Bronchial epithelial cell (primary cell): ENCODE measurements around the gene FMO2. TPM values are rescaled to one million over a fixed set of nuclear protein-coding genes. Genes with fewer than 3 reads are reported as not detected.
A peak's percentile ranks its signal among the peaks of the same experiment; 100 is the strongest.

ENCODE experiments used
- DNase-seq: peaks from one replicate; pipeline ENCODE4 v3.0.0-alpha.2; 2010; ENCODE audit warnings: low read depth
- FAIRE-seq: peaks from 2 replicates; lab custom pipeline; 2011; peaks lifted over from hg19 to GRCh38; lab: Jason Lieb, UNC
- H3K27me3 ChIP-seq: 2 replicates; pipeline ENCODE4 v1.5.1; 2011; ENCODE audit warnings: low read length; ENCODE audit not compliant: control insufficient read depth, insufficient read depth
- H3K36me3 ChIP-seq: 2 replicates; pipeline ENCODE4 v1.5.1; 2011; ENCODE audit warnings: low read length; ENCODE audit not compliant: control insufficient read depth, insufficient read depth
- H3K4me3 ChIP-seq: 2 replicates; pipeline ENCODE4 v1.5.1; 2011; ENCODE audit warnings: mild to moderate bottlenecking, low read depth, low read length, control low read depth
- total RNA-seq: library from RNA; depleted of rRNA; stranded (reverse); fragments of >200 nt; gene quantifications from 2 replicates; pipeline ENCODE4 v1.2.1, GENCODE V29; 2014
- TF ChIP-seq, protein P1 (sequence below): IDR thresholded peaks from 2 replicates; pipeline ENCODE4 v1.5.1; 2011; ENCODE audit warnings: mild to moderate bottlenecking, moderate library complexity, low read length, control low read depth, inconsistent platforms; ENCODE audit not compliant: insufficient read depth, severe bottlenecking

The FMO2 gene, protein sequence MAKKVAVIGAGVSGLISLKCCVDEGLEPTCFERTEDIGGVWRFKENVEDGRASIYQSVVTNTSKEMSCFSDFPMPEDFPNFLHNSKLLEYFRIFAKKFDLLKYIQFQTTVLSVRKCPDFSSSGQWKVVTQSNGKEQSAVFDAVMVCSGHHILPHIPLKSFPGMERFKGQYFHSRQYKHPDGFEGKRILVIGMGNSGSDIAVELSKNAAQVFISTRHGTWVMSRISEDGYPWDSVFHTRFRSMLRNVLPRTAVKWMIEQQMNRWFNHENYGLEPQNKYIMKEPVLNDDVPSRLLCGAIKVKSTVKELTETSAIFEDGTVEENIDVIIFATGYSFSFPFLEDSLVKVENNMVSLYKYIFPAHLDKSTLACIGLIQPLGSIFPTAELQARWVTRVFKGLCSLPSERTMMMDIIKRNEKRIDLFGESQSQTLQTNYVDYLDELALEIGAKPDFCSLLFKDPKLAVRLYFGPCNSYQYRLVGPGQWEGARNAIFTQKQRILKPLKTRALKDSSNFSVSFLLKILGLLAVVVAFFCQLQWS
- not detected in 2 replicates for total RNA-seq

GRCh38 chr1:171185091-171185490, at the start of gene FMO2:
FMO2 (plus strand) TSS chr1:171185300; CDS start chr1:171185714, 414 bp downstream.
- TF ChIP-seq, protein P1, sequence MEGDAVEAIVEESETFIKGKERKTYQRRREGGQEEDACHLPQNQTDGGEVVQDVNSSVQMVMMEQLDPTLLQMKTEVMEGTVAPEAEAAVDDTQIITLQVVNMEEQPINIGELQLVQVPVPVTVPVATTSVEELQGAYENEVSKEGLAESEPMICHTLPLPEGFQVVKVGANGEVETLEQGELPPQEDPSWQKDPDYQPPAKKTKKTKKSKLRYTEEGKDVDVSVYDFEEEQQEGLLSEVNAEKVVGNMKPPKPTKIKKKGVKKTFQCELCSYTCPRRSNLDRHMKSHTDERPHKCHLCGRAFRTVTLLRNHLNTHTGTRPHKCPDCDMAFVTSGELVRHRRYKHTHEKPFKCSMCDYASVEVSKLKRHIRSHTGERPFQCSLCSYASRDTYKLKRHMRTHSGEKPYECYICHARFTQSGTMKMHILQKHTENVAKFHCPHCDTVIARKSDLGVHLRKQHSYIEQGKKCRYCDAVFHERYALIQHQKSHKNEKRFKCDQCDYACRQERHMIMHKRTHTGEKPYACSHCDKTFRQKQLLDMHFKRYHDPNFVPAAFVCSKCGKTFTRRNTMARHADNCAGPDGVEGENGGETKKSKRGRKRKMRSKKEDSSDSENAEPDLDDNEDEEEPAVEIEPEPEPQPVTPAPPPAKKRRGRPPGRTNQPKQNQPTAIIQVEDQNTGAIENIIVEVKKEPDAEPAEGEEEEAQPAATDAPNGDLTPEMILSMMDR = no peak
- DNase-seq (peak; percentile 21), FAIRE-seq (no peak)
- no peaks in the 10 kb centered on the region for H3K36me3 ChIP-seq
- H3K4me3 ChIP-seq = no peak within 1 kb of the TSS
- no peaks in the 10 kb centered on the region for H3K27me3 ChIP-seq

DNA sequence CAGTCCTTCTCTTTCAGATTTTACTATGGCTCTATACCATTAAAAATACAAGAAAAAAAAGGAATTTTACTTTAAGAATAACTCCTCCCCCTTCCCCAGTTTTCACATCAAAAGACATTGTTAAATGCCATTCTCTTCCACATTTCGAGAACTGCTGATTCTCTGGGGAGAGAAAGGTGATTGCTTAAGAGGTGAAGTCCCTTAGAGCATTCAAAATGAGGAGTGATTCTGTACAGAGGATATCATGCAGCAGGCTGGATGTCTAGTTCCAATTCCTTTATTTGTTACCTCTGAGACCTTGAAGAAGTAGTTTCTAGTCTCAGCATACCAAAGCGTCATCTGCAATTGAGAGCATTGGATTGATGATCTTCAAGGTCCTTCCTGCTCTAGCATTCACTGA, 47.5 kb upstream of the FMO2 start:
- DNase-seq (no peak), FAIRE-seq (no peak)
- no peaks in the 10 kb centered on the region for H3K36me3 ChIP-seq
- H3K4me3 ChIP-seq = no peak overlapping the region
- TF ChIP-seq, protein P1 = no peak
- H3K27me3 ChIP-seq = no peaks in the 10 kb centered on the region

GRCh38 chr1:171138980-171139379, 46.1 kb upstream of the FMO2 start:
- TF ChIP-seq, protein P1 = no peak
- H3K4me3 ChIP-seq = no peak overlapping the region
- FAIRE-seq (no peak), DNase-seq (no peak)
- no peaks in the 10 kb centered on the region for H3K36me3 ChIP-seq
- H3K27me3 ChIP-seq = no peaks in the 10 kb centered on the region

DNA sequence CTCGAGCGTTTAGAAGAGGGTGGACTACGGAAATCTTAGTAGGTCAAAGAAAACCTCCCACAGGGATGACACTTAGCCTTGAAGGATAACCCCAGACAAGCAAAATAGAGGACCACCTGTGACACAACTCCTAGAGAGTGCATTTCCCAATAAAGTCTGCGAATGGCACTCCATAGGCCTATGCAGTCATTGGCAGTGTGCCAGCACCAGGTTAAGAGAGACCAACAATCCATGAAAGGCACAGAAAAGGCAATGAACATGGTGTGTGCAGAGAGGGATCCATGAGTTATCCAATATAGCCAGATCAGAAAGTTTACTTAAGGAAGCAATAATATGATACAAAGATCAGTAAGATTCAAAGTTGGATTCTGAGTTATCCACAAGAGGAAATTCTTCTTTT, 45.2 kb upstream of the FMO2 start:
- TF ChIP-seq, protein P1 = no peak
- no peaks in the 10 kb centered on the region for H3K36me3 ChIP-seq
- no peak for FAIRE-seq
- no peaks in the 10 kb centered on the region for H3K27me3 ChIP-seq
- no peak for DNase-seq
- no peak overlapping the region for H3K4me3 ChIP-seq

DNA sequence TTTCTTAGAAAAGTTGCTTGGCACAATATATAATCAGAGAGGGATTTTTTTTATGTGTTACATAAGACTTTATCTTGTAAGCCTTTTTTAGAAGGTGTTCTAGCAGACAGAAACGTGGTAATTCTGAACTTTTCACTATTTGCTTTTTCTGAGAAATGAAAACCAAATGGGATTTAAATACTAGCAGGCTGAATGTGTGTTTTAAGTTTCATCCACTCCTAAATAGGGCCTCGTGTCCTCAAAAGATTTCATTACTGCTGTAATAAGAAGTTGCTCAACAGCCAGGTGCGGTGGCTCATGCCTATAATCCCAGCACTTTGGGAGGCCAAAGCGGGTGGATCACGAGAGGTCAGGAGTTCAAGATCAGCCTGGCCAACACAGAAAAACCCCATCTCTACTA, 44.7 kb upstream of the FMO2 start:
- no peak for FAIRE-seq
- Histone ChIP-seq H3K27me3 (no peaks in the 10 kb centered on the region), H3K36me3 (no peaks in the 10 kb centered on the region), H3K4me3 (no peak overlapping the region)
- TF ChIP-seq, protein P1 = no peak
- DNase-seq = no peak
